ENCODE results near the gene GPR158. TPM values are rescaled to one million over a fixed set of nuclear protein-coding genes. Genes with fewer than 3 reads are reported as not detected.

Gene GPR158
- total RNA-seq, 1 experiment from 2014 or later, result 0.24 TPM

- Histone ChIP-seq H4K91ac (ENCODE audit: insufficient read length, low read depth, low read length) (no peak overlapping the region), H3K56ac (ENCODE audit: insufficient read length, low read depth, low read length) (no peak overlapping the region), H2BK15ac (ENCODE audit: low read depth, low read length) (no peak overlapping the region), H4K20me1 (ENCODE audit: control insufficient read depth, insufficient read depth, insufficient read length) (no peaks in the 10 kb centered on the region), H3K9me3 (ENCODE audit: control insufficient read depth, low read depth, low read length) (no peaks in the 10 kb centered on the region), H2BK120ac (ENCODE audit: low read depth, low read length, poor library complexity, severe bottlenecking) (no peak overlapping the region), H3K4me2 (ENCODE audit: insufficient read depth, insufficient read length, low read length) (no peak overlapping the region), H2AK5ac (ENCODE audit: insufficient read length, low read length) (no peak overlapping the region), H3K23ac (ENCODE audit: insufficient read length, low read depth, low read length) (no peak overlapping the region), H4K8ac (replicated peaks; ENCODE audit: insufficient read length, low read depth, low read length) (no peak overlapping the region), H2BK5ac (ENCODE audit: insufficient read length, low read length) (no peak overlapping the region), H3K79me1 (ENCODE audit: insufficient read depth, low read depth, low read length, poor library complexity, severe bottlenecking) (no peaks in the 10 kb centered on the region), H3K27ac (ENCODE audit: insufficient read length, low read depth, low read length) (no peak overlapping the region), H2AFZ (ENCODE audit: low read length) (no peak overlapping the region), H3K23me2 (ENCODE audit: insufficient read length, low read depth, low read length, poor library complexity, severe bottlenecking) (no peaks in the 10 kb centered on the region), H4K5ac (ENCODE audit: insufficient read length, low read depth, low read length) (no peak overlapping the region), H3K4me1 (ENCODE audit: insufficient read depth, low read length) (no peaks in the 10 kb centered on the region), H3T11ph (ENCODE audit: low read length) (no peak overlapping the region), H3K9ac (ENCODE audit: extremely low read depth, insufficient read length, low read length) (no peak overlapping the region), H2BK20ac (ENCODE audit: low read depth, low read length, poor library complexity, severe bottlenecking) (no peak overlapping the region), H2BK12ac (ENCODE audit: insufficient read length, low read depth, low read length) (no peak overlapping the region), H3K27me3 (ENCODE audit: insufficient read depth, low read length) (no peaks in the 10 kb centered on the region), H3K4ac (ENCODE audit: low read depth, low read length) (no peak overlapping the region), H3K18ac (ENCODE audit: insufficient read length, low read depth, low read length) (no peak overlapping the region), H3K14ac (ENCODE audit: insufficient read depth, low read length) (no peak overlapping the region), H3K79me2 (ENCODE audit: insufficient read depth, low read length) (no peaks in the 10 kb centered on the region)
- Mint-ChIP-seq H3K4me3 (no peak overlapping the region), H3K36me3 (ENCODE audit: insufficient read depth in 1 of 3, low read depth in 3 of 3) (no peaks in the 10 kb centered on the region), H3K27ac (no peak overlapping the region), H3K27me3 (ENCODE audit: low read depth) (no peaks in the 10 kb centered on the region), H3K4me1 (peaks cover 0 to 2% of the 10 kb centered on the region in 2 experiments; a peak in 2 of 4 replicates), H3K9me3 (no peaks in the 10 kb centered on the region)
- TF ChIP-seq CTCF (conservative IDR thresholded peaks at IDR 0.05), result no peak
- no peak for DNase-seq
- WGBS (ENCODE audit: extremely low coverage, insufficient read length, low lambda C conversion rate), result no CpG with 5 or more reads among the region's 3 CpGs
Measured at GRCh38 chr10:25573316-25573715, 398.5 kb downstream of the GPR158 start.
